GM19452 (cell line): ENCODE data around the gene ITPR1.
"Not testable (repeated sequence)": the region's sequence is repeated elsewhere in the genome, so short reads cannot be mapped to it uniquely, and the experiment has no call there.

ENCODE experiments used
- ATAC-seq: cut with Tn5 transposase; IDR thresholded peaks from one replicate; pipeline ENCODE4 v1.9.1; 2021; ENCODE audit not compliant: unreplicated experiment

The ITPR1 gene

GRCh38 chr3:4588466-4588865, 95.3 kb downstream of the ITPR1 start:
- no peak for ATAC-seq

- no peak for ATAC-seq
Measured at GRCh38 chr3:4589475-4590097, 96.4 kb downstream of the ITPR1 start.

- not testable (repeated sequence) for ATAC-seq
Measured at GRCh38 chr3:4590849-4591248, 97.7 kb downstream of the ITPR1 start.

- no peak for ATAC-seq
Measured at GRCh38 chr3:4591669-4592068, 98.5 kb downstream of the ITPR1 start.

- no peak for ATAC-seq
Measured at GRCh38 chr3:4593014-4593413, 99.9 kb downstream of the ITPR1 start.

GRCh38 chr3:4595710-4596113, 102.6 kb downstream of the ITPR1 start:
- no peak for ATAC-seq

- ATAC-seq, result no peak
Measured at GRCh38 chr3:4596612-4597011, 103.5 kb downstream of the ITPR1 start.

- ATAC-seq, result no peak
Measured at GRCh38 chr3:4597208-4597985, 104.2 kb downstream of the ITPR1 start.

GRCh38 chr3:4598232-4598631, 105.1 kb downstream of the ITPR1 start:
- ATAC-seq, result not testable (repeated sequence)

GRCh38 chr3:4599612-4600011, 106.5 kb downstream of the ITPR1 start:
- no peak for ATAC-seq

GRCh38 chr3:4600493-4600892, 107.3 kb downstream of the ITPR1 start:
- ATAC-seq, result no peak

GRCh38 chr3:4601892-4602291, 108.7 kb downstream of the ITPR1 start:
- no peak for ATAC-seq

GRCh38 chr3:4604693-4605092, 111.5 kb downstream of the ITPR1 start:
- no peak for ATAC-seq

GRCh38 chr3:4606911-4607310, 113.8 kb downstream of the ITPR1 start:
- ATAC-seq, result no peak

- no peak for ATAC-seq
Measured at GRCh38 chr3:4613366-4613765, 120.2 kb downstream of the ITPR1 start.

GRCh38 chr3:4614070-4614469, 120.9 kb downstream of the ITPR1 start:
- no peak for ATAC-seq

GRCh38 chr3:4614927-4615326, 121.8 kb downstream of the ITPR1 start:
- no peak for ATAC-seq

- ATAC-seq, result no peak
Measured at GRCh38 chr3:4615750-4616149, 122.6 kb downstream of the ITPR1 start.

GRCh38 chr3:4623421-4623999, 130.4 kb downstream of the ITPR1 start:
- ATAC-seq, result no peak

- ATAC-seq, result no peak
Measured at GRCh38 chr3:4627651-4628375, 134.7 kb downstream of the ITPR1 start.
